Ectodermal cell (in vitro differentiated cells): ENCODE data around the gene GSTT2B.
"Not testable (repeated sequence)": the region's sequence is repeated elsewhere in the genome, so short reads cannot be mapped to it uniquely, and the experiment has no call there.

Experiments
- H3K27ac ChIP-seq: 2 replicates; pipeline ENCODE4 v1.7.0; 2013; ENCODE audit warnings: mild to moderate bottlenecking, low read depth, low read length; ENCODE audit not compliant: insufficient read depth, poor library complexity, severe bottlenecking
- H3K27me3 ChIP-seq: 2 replicates; pipeline ENCODE4 v1.7.0; 2013; ENCODE audit warnings: mild to moderate bottlenecking, low read length; ENCODE audit not compliant: insufficient read depth, control insufficient read depth, poor library complexity, severe bottlenecking
- H3K36me3 ChIP-seq: one replicate; pipeline ENCODE4 v1.7.0; 2013; ENCODE audit warnings: low read length; ENCODE audit not compliant: control insufficient read depth, insufficient read depth
- H3K4me1 ChIP-seq: one replicate; pipeline ENCODE4 v1.7.0; 2013; ENCODE audit warnings: low read length; ENCODE audit not compliant: control insufficient read depth, insufficient read depth
- H3K4me3 ChIP-seq: 2 replicates; pipeline ENCODE4 v1.7.0; 2013; ENCODE audit warnings: low read depth, low read length, control low read depth; ENCODE audit not compliant: insufficient read depth
- H3K9me3 ChIP-seq: 2 replicates; pipeline ENCODE4 v1.7.0; 2013; ENCODE audit warnings: mild to moderate bottlenecking, low read length, moderate library complexity; ENCODE audit not compliant: control insufficient read depth
- WGBS, 2 experiments: methylation state at CpG; one replicate each; pipeline ENCODE4 v1.1.7; 2013; ENCODE audit warnings: missing lambda C conversion rate in 2 of 2; 5-methylcytosine and 5-hydroxymethylcytosine counted together

The GSTT2B gene

GRCh38 chr22:24003887-24004286 lies 42.9 kb upstream of the GSTT2B start:
- WGBS, 2 experiments, result 89 to 90% methylated on average over 9 of the region's 9 CpGs
- H3K9me3 ChIP-seq, result no peaks in the 10 kb centered on the region
- H3K27ac ChIP-seq, result no peak overlapping the region
- no peaks in the 10 kb centered on the region for H3K27me3 ChIP-seq
- H3K4me3 ChIP-seq, result no peak overlapping the region
- no peaks in the 10 kb centered on the region for H3K36me3 ChIP-seq
- peaks cover 8% of the 10 kb centered on the region for H3K4me1 ChIP-seq

GRCh38 chr22:24002851-24003250 lies 41.9 kb upstream of the GSTT2B start:
- Histone ChIP-seq H3K9me3 (no peaks in the 10 kb centered on the region), H3K27me3 (no peaks in the 10 kb centered on the region), H3K36me3 (no peaks in the 10 kb centered on the region), H3K4me3 (no peak overlapping the region), H3K27ac (no peak overlapping the region), H3K4me1 (peaks cover 8% of the 10 kb centered on the region)
- 92 to 94% methylated on average over 5 of the region's 5 CpGs for WGBS, 2 experiments

DNA sequence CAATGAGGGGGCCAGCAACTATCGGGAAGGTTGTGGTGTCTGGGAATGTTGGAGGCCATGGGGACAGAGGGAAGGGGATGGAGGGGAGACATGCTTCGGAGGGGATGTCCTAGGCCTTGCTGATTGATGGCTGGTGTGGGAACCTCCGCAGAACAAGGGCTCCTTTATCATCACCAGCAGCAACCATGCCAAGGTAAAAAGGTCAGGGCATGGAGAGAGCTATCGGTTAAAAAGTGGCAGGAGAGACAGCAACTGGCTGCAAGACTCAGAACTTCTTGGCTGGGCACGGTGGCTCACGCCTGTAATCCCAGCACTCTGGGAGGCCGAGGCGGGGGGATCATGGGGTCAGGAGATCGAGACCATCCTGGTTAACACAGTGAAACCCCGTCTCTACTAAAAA lies 41.3 kb upstream of the GSTT2B start:
- H3K4me1 ChIP-seq, result peaks cover 8% of the 10 kb centered on the region
- WGBS, 2 experiments, result 85 to 91% methylated on average over 9 to 10 of the region's 10 CpGs
- no peaks in the 10 kb centered on the region for H3K36me3 ChIP-seq
- H3K27ac ChIP-seq, result no peak overlapping the region
- no peak overlapping the region for H3K4me3 ChIP-seq
- no peaks in the 10 kb centered on the region for H3K9me3 ChIP-seq
- H3K27me3 ChIP-seq, result no peaks in the 10 kb centered on the region

- 46 to 50% methylated on average over 9 of the region's 9 CpGs for WGBS, 2 experiments
- no peak overlapping the region for H3K4me3 ChIP-seq
Measured at GRCh38 chr22:24001314-24001713, 40.3 kb upstream of the GSTT2B start.

GRCh38 chr22:23999779-24000178 lies 38.8 kb upstream of the GSTT2B start:
- H3K9me3 ChIP-seq, H3K27me3 ChIP-seq, H3K4me3 ChIP-seq, H3K36me3 ChIP-seq, H3K27ac ChIP-seq, H3K4me1 ChIP-seq: not testable (repeated sequence)
- WGBS, 2 experiments, result 86 to 94% methylated on average over 7 of the region's 7 CpGs

More at GRCh38 chr22:24001314-24001713, 40.3 kb upstream of the GSTT2B start:
- Histone ChIP-seq H3K9me3 (no peaks in the 10 kb centered on the region), H3K27ac (no peak overlapping the region), H3K36me3 (no peaks in the 10 kb centered on the region), H3K4me1 (peaks cover 8% of the 10 kb centered on the region), H3K27me3 (no peaks in the 10 kb centered on the region)

GRCh38 chr22:23997092-23997491 lies 36.1 kb upstream of the GSTT2B start:
- H3K4me3 ChIP-seq, result no peak overlapping the region
- 91 to 97% methylated on average over 3 of the region's 3 CpGs for WGBS, 2 experiments
- H3K9me3 ChIP-seq, result no peaks in the 10 kb centered on the region
- H3K4me1 ChIP-seq, result peaks cover 7% of the 10 kb centered on the region
- H3K27me3 ChIP-seq, result no peaks in the 10 kb centered on the region
- H3K36me3 ChIP-seq, result no peaks in the 10 kb centered on the region
- H3K27ac ChIP-seq, result no peak overlapping the region

DNA sequence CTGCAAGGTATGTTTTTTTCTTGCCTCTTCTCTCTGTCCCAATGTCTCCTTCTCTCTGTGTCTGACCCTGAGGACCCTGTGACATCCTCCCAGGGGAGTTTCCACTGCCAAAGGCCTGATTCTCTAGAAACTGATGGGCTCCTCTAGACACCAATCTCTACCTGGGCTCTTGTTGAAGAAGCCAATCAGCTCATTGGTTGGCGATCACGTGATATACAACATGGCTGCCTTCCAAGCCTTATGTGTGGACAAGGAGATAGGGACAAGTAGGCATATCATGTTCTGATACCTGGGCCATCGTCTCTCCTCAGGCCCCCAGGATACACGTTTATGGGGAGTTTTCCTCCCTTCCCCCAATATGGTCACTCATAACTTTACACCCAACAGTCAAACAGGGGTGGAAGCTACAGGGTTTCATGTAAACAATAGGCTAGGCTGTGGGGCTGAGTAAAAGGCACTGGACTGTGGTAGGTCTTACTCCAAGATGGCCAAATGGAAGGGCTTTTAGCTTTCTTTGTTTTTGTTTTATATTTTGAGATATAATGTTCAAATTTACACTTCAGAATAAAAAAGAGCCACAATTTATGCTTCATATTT lies 32.7 kb upstream of the GSTT2B start:
- not testable (repeated sequence) for H3K27me3 ChIP-seq, H3K27ac ChIP-seq, H3K36me3 ChIP-seq, H3K4me1 ChIP-seq, H3K4me3 ChIP-seq, H3K9me3 ChIP-seq
- 79 to 83% methylated on average over 4 of the region's 4 CpGs for WGBS, 2 experiments

DNA sequence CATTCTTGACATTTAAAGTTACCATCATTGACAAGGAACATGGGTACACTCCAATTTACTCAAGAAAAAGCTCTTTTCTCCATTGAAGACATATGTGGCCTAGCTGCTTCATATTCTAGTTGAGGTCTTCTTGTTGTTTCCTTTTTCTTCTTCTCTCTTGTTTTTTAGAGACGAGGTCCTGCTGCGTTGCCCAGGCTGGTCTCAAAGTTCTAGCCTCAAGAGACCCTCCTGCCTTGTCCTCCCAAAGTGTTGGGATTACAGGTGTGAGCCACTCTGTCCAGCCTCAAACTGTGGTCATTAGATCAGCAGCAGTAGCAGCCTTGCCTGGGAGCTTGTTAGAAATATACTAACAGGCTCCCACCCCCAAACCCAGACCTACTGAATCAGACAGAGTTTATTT lies 32.1 kb upstream of the GSTT2B start:
- not testable (repeated sequence) for H3K4me3 ChIP-seq, H3K27me3 ChIP-seq, H3K9me3 ChIP-seq, H3K27ac ChIP-seq, H3K36me3 ChIP-seq, H3K4me1 ChIP-seq
- 80% methylated on average over 1 of the region's 2 CpGs; no CpG with 5 or more reads in 1 of the 2 experiments for WGBS, 2 experiments

DNA sequence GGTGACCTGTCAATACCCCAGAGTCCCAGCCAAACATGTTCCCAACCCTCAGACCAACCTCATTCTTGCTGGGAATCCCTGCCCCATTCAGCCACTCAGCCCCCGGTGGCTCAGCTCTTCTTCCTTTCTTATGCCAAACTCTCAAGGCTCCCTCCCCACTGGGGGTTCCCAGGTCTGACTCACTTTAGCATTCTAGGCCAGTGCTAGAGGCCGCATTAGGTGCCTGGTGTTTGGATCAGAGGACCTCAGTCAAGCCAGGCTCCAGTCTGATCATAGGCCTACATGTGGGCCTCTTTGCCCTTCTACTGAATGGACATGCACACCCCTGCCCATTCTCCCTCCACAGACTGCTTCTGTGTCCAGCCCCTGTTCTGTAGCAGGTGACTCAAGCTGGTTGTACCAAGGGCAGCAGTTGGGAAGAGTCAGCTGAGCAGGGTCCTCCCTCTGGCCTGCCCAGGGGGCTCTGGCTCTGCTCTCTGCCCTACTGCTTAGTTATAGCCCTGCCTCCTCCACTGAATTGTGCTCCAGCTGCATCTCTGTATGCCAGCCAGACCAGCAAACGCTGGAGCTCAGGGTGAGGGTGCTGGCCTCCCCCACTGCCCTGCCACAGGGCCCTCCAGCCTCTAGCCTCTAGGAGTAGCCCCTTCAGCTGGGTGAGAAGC lies 28.7 kb upstream of the GSTT2B start:
- not testable (repeated sequence) for H3K9me3 ChIP-seq, H3K4me1 ChIP-seq, H3K4me3 ChIP-seq, H3K27me3 ChIP-seq, H3K27ac ChIP-seq, H3K36me3 ChIP-seq
- WGBS, 2 experiments, result 67 to 72% methylated on average over 1 to 2 of the region's 3 CpGs

GRCh38 chr22:23986538-23987178 lies 25.7 kb upstream of the GSTT2B start:
- H3K36me3 ChIP-seq, result not testable (repeated sequence)
- 73 to 75% methylated on average over 4 of the region's 4 CpGs for WGBS, 2 experiments

More at GRCh38 chr22:23986538-23987178, 25.7 kb upstream of the GSTT2B start:
- not testable (repeated sequence) for H3K4me3 ChIP-seq, H3K27me3 ChIP-seq, H3K4me1 ChIP-seq, H3K9me3 ChIP-seq, H3K27ac ChIP-seq
